Fibroblast of lung (primary cell): Measurements from ENCODE around the gene TUBB4B. TPM values are rescaled to one million over a fixed set of nuclear protein-coding genes. Genes with fewer than 3 reads are reported as not detected.

ENCODE experiments used
- DNase-seq, 2 donors: peaks; one replicate each; pipeline versions ENCODE4 v3.0.0 to v3.0.0-alpha.2; 2010; ENCODE audit warnings: low read depth in 2 of 2
- H2AFZ ChIP-seq: 2 replicates; pipeline ENCODE4 v1.5.1; 2012; ENCODE audit warnings: low read length, control low read depth, inconsistent platforms
- H3K27ac ChIP-seq: 2 replicates; pipeline ENCODE4 v1.5.1; 2011; ENCODE audit warnings: low read length, control low read depth; ENCODE audit not compliant: insufficient read depth
- H3K27me3 ChIP-seq: 2 replicates; pipeline ENCODE4 v1.5.1; 2011; ENCODE audit warnings: mild to moderate bottlenecking, low read length; ENCODE audit not compliant: control insufficient read depth, insufficient read depth
- H3K36me3 ChIP-seq: 2 replicates; pipeline ENCODE4 v1.5.1; 2011; ENCODE audit warnings: low read length; ENCODE audit not compliant: control insufficient read depth, insufficient read depth
- H3K4me1 ChIP-seq: 2 replicates; pipeline ENCODE4 v1.5.1; 2011; ENCODE audit warnings: low read length; ENCODE audit not compliant: control insufficient read depth, insufficient read depth; ENCODE audit errors: extremely low read depth
- H3K4me2 ChIP-seq: 2 replicates; pipeline ENCODE4 v1.5.1; 2011; ENCODE audit warnings: low read length, control low read depth; ENCODE audit not compliant: insufficient read depth; ENCODE audit errors: extremely low read depth
- H3K4me3 ChIP-seq, 4 experiments: fragments of 200-600 bp in 1 of 4; sonication (generic) in 1 of 4; replicated peaks in 1 of 4; 2 replicates each; pipeline ENCODE4 v1.5.1; 2011 to 2016; ENCODE audit warnings: low read length in 4 of 4, low read depth in 3 of 4, mild to moderate bottlenecking in 3 of 4, control low read depth in 2 of 4, inconsistent platforms in 1 of 4, mixed read lengths in 1 of 4; ENCODE audit not compliant: insufficient read depth in 1 of 4; ENCODE audit errors: control extremely low read depth in 1 of 4
- H3K79me2 ChIP-seq: 2 replicates; pipeline ENCODE4 v1.5.1; 2012; ENCODE audit warnings: mild to moderate bottlenecking, low read length, inconsistent platforms; ENCODE audit not compliant: control insufficient read depth, insufficient read depth
- H3K9ac ChIP-seq: 2 replicates; pipeline ENCODE4 v1.5.1; 2011; ENCODE audit warnings: mild to moderate bottlenecking, low read length, control low read depth; ENCODE audit not compliant: insufficient read depth
- H3K9me3 ChIP-seq: 2 replicates; pipeline ENCODE4 v1.5.1; 2012; ENCODE audit warnings: low read depth, low read length; ENCODE audit not compliant: control insufficient read depth, insufficient read depth
- H4K20me1 ChIP-seq: 2 replicates; pipeline ENCODE4 v1.5.1; 2011; ENCODE audit warnings: low read length; ENCODE audit not compliant: control insufficient read depth, insufficient read depth; ENCODE audit errors: extremely low read depth
- EZH2 ChIP-seq: IDR thresholded peaks from 2 replicates; pipeline ENCODE4 v1.5.1; 2012; ENCODE audit warnings: low read length, control low read depth, mild to moderate bottlenecking; ENCODE audit errors: missing control alignments
- polyA plus RNA-seq, 2 donors: library from polyadenylated mRNA; depleted of rRNA in 1 of 2; stranded (reverse) in 1 of 2; unstranded in 1 of 2; fragments of >200 nt; gene quantifications; 2 replicates each; pipeline ENCODE4 v1.2.1, GENCODE V29; 2011 to 2012; ENCODE audit warnings: missing spikeins in 1 of 2
- total RNA-seq: library from RNA; depleted of rRNA; stranded (reverse); fragments of >200 nt; gene quantifications from 2 replicates; pipeline ENCODE4 v1.2.1, GENCODE V29; 2014
- TF ChIP-seq, protein P1 (sequence below), 2 donors: IDR thresholded peaks in 1 of 2; conservative IDR thresholded peaks in 1 of 2; 1 replicate in 1 of 2; 2 replicates in 1 of 2; pipeline ENCODE4 v1.5.1; 2011 to 2012; ENCODE audit warnings: low read length in 2 of 2, control low read depth in 1 of 2, inconsistent platforms in 1 of 2, low read depth in 1 of 2, mild to moderate bottlenecking in 1 of 2

Gene TUBB4B
- total and polyA plus RNA-seq, 2 donors (not counting 1 experiment from before 2014, with no cell fraction given): 111 to 332 TPM

DNA sequence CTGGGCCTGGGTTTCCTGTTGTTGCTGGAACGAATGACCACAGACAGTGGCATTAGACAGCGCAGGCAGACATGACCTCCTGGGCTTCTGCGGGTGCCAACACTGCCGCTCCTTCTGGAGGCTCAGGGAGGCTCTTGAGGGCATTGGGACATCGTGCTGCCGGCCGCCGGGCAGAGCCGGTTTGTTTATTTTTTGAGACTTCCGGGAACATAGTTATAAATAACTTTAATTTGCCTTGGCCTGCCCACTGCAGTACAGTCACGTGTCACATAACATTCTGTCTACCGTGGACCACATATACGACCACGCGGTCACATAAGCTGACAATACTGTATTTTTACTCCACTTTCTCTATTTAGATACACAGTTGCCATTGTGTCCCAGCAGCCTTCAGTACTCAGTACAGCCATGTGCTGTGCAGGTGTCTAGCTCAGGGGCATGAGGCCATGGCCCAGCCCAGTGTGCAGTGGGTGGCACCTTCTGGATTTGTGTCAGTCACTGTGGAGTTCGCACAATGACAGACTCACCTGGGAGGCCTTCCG is 28.2 kb downstream of the TUBB4B start:
- DNase-seq: peak in 1 of 2 donors; percentile 77
- H3K27ac ChIP-seq: peak overlapping the region; percentile 67
- no peaks in the 10 kb centered on the region for H3K79me2 ChIP-seq
- H3K4me3 ChIP-seq: no peak overlapping the region
- H3K27me3 ChIP-seq: no peaks in the 10 kb centered on the region
- H2AFZ ChIP-seq: no peak overlapping the region
- TF ChIP-seq, protein P1, sequence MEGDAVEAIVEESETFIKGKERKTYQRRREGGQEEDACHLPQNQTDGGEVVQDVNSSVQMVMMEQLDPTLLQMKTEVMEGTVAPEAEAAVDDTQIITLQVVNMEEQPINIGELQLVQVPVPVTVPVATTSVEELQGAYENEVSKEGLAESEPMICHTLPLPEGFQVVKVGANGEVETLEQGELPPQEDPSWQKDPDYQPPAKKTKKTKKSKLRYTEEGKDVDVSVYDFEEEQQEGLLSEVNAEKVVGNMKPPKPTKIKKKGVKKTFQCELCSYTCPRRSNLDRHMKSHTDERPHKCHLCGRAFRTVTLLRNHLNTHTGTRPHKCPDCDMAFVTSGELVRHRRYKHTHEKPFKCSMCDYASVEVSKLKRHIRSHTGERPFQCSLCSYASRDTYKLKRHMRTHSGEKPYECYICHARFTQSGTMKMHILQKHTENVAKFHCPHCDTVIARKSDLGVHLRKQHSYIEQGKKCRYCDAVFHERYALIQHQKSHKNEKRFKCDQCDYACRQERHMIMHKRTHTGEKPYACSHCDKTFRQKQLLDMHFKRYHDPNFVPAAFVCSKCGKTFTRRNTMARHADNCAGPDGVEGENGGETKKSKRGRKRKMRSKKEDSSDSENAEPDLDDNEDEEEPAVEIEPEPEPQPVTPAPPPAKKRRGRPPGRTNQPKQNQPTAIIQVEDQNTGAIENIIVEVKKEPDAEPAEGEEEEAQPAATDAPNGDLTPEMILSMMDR (conservative IDR thresholded peaks at IDR 0.05 in 1 of 2, IDR thresholded peaks at IDR 0.05 in 1 of 2; ENCODE audit: low read depth in 1 of 2, low read length in 2 of 2): no peak
- no peak for TF ChIP-seq EZH2
- H3K36me3 ChIP-seq: peaks cover 40% of the 10 kb centered on the region
- H4K20me1 ChIP-seq: no peaks in the 10 kb centered on the region
- H3K4me2 ChIP-seq: no peak overlapping the region
- H3K9ac ChIP-seq: no peak overlapping the region
- peaks cover 11% of the 10 kb centered on the region for H3K4me1 ChIP-seq
- no peaks in the 10 kb centered on the region for H3K9me3 ChIP-seq

- Histone ChIP-seq H3K27me3 (no peaks in the 10 kb centered on the region), H3K9ac (no peak overlapping the region), H3K9me3 (no peaks in the 10 kb centered on the region), H3K4me3 (no peak overlapping the region), H3K4me2 (no peak overlapping the region), H3K79me2 (no peaks in the 10 kb centered on the region), H2AFZ (no peak overlapping the region), H3K36me3 (peaks cover 35% of the 10 kb centered on the region), H4K20me1 (no peaks in the 10 kb centered on the region), H3K27ac (no peak overlapping the region), H3K4me1 (peaks cover 11% of the 10 kb centered on the region)
- no peak for DNase-seq
- TF ChIP-seq, protein P1 (conservative IDR thresholded peaks at IDR 0.05 in 1 of 2, IDR thresholded peaks at IDR 0.05 in 1 of 2; ENCODE audit: low read depth in 1 of 2, low read length in 2 of 2): no peak
- TF ChIP-seq EZH2: no peak
These were observed 30.0 kb downstream of the TUBB4B start for GRCh38 chr9:137270929-137271695.

DNA sequence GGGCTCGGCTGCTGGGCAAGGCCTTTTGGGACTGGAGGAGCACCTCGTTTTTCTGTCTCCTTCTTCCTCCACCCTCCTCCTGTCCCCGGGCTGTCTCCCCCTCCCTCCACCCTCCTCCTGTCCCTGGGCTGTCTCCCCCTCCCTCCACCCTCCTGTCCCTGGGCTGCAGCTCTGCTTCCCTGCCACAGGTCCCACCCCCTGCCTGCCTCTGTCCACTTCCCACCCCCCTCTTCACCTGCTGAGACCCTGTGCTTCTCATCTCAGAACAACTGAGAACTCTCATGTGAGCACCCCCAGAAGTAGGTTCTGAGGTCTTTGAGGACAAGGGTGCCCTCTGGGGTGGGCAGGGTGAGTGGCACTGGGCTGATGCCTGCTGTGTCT is 30.6 kb downstream of the TUBB4B start:
- Histone ChIP-seq H3K9me3 (no peaks in the 10 kb centered on the region), H3K36me3 (peaks cover 32% of the 10 kb centered on the region), H3K4me3 (no peak overlapping the region), H3K9ac (no peak overlapping the region), H4K20me1 (no peaks in the 10 kb centered on the region), H3K4me2 (no peak overlapping the region), H2AFZ (no peak overlapping the region), H3K4me1 (peaks cover 15% of the 10 kb centered on the region), H3K27ac (no peak overlapping the region), H3K27me3 (no peaks in the 10 kb centered on the region), H3K79me2 (no peaks in the 10 kb centered on the region)
- no peak for DNase-seq
- TF ChIP-seq, protein P1 (conservative IDR thresholded peaks at IDR 0.05 in 1 of 2, IDR thresholded peaks at IDR 0.05 in 1 of 2; ENCODE audit: low read depth in 1 of 2, low read length in 2 of 2): no peak
- TF ChIP-seq EZH2: no peak
